Measurements from ENCODE around the gene CDC34. TPM values are rescaled to one million over a fixed set of nuclear protein-coding genes. Genes with fewer than 3 reads are reported as not detected.

The CDC34 gene
- total and polyA plus RNA-seq, 9 of the 15 experiments (the other 6 are each of a cell fraction or from before 2014, with no cell fraction given): 0.80 to 203 (median 65.5) TPM

GRCh38 chr19:507286-508203, 24.0 kb upstream of the CDC34 start, which contains the start of gene TPGS1 (continued):
- TF ChIP-seq CTCFL (IDR thresholded peaks at IDR 0.05; ENCODE audit: borderline replicate concordance, insufficient read depth, low read depth, low read length, poor library complexity, severe bottlenecking) (no peak), SRSF1 (IDR thresholded peaks at IDR 0.05; ENCODE audit: low read depth, low read length) (no peak), RHOXF2B (CRISPR knock-in tag; conservative IDR thresholded peaks at IDR 0.05) (no peak), ZC3H8 (IDR thresholded peaks at IDR 0.05) (peak; percentile 60; the same call in 1 of the 2 replicates), CREB3 (tag; conservative IDR thresholded peaks at IDR 0.05; ENCODE audit: low read depth) (peak; percentile 93), MAFG (tag; conservative IDR thresholded peaks at IDR 0.05) (no peak), ZBTB34 (CRISPR knock-in tag; IDR thresholded peaks at IDR 0.05) (no peak), FOXK1 (CRISPR knock-in tag; IDR thresholded peaks at IDR 0.05; ENCODE audit: borderline replicate concordance) (no peak), ZBTB5 (IDR thresholded peaks at IDR 0.05) (no peak), KDM5B (IDR thresholded peaks at IDR 0.05; ENCODE audit: insufficient replicate concordance, low read depth, low read length) (peak; percentile 88), PHB (CRISPR knock-in tag; IDR thresholded peaks at IDR 0.05) (no peak), HINFP (tag; conservative IDR thresholded peaks at IDR 0.05; ENCODE audit: low read depth) (peak; percentile 69), FOXO4 (CRISPR knock-in tag; IDR thresholded peaks at IDR 0.05) (no peak), BRF1 (IDR thresholded peaks at IDR 0.05; ENCODE audit: borderline replicate concordance, extremely low read depth, insufficient read length) (no peak), DPF2 (IDR thresholded peaks at IDR 0.05) (no peak), POLR2AphosphoS2 (IDR thresholded peaks at IDR 0.05; ENCODE audit: low read length) (no peak), MTA2 (IDR thresholded peaks at IDR 0.05; ENCODE audit: low read depth) (no peak)

All from K562 (cell line).